ENCODE results near the gene ANTXR1. TPM values are rescaled to one million over a fixed set of nuclear protein-coding genes. Genes with fewer than 3 reads are reported as not detected.

The ANTXR1 gene
- total and polyA plus RNA-seq, 11 donors: 5.8 to 75.2 (median 23.3) TPM

GRCh38 chr2:69104261-69104660 is 91.3 kb downstream of the ANTXR1 start:
- ATAC-seq (no peak), DNase-seq (no peak)
- TF ChIP-seq POLR2A (IDR thresholded peaks at IDR 0.05): no peak
- no peak for TF ChIP-seq CTCF (IDR thresholded peaks at IDR 0.05)
- no peaks in the 10 kb centered on the region for H3K9me3 ChIP-seq
- H3K36me3 ChIP-seq: peaks cover 0 to 46% (median 5%) of the 10 kb centered on the region in 9 donors
- no peak overlapping the region for H3K4me3 ChIP-seq
- 55 to 63% (median 59%) methylated on average over 3 of the region's 3 CpGs for WGBS, 4 donors
- H3K4me1 ChIP-seq: peaks cover 0 to 16% (median 0%) of the 10 kb centered on the region in 12 donors
- intact Hi-C loops (cut with DNase I): no loop called here
- peak overlapping the region in 2 of 12 donors; percentile 8 to 38 for H3K27ac ChIP-seq
- H3K27me3 ChIP-seq: no peaks in the 10 kb centered on the region

GRCh38 chr2:69109255-69109654 is 96.3 kb downstream of the ANTXR1 start:
- intact Hi-C loops (cut with DNase I): no loop called here
- peak overlapping the region in 1 of 12 donors; percentile 22 for H3K27ac ChIP-seq
- no peaks in the 10 kb centered on the region for H3K27me3 ChIP-seq
- peaks cover 0 to 10% (median 0%) of the 10 kb centered on the region in 12 donors for H3K4me1 ChIP-seq
- DNase-seq: no peak
- peaks cover 0 to 24% (median 0%) of the 10 kb centered on the region in 9 donors for H3K36me3 ChIP-seq
- no peaks in the 10 kb centered on the region for H3K9me3 ChIP-seq
- 79 to 85% (median 82%) methylated on average over 4 of the region's 4 CpGs for WGBS, 4 donors
- TF ChIP-seq POLR2A (IDR thresholded peaks at IDR 0.05): no peak
- no peak overlapping the region for H3K4me3 ChIP-seq
- ATAC-seq: no peak

GRCh38 chr2:69111076-69111475 is 98.1 kb downstream of the ANTXR1 start:
- 43 to 76% (median 68%) methylated on average over 1 of the region's 1 CpG for WGBS, 4 donors
- H3K9me3 ChIP-seq: no peaks in the 10 kb centered on the region
- intact Hi-C loops (cut with DNase I): no loop called here
- no peaks in the 10 kb centered on the region for H3K27me3 ChIP-seq
- DNase-seq: no peak
- peaks cover 0 to 6% (median 0%) of the 10 kb centered on the region in 12 donors for H3K4me1 ChIP-seq
- peaks cover 0 to 6% (median 0%) of the 10 kb centered on the region in 9 donors for H3K36me3 ChIP-seq
- H3K27ac ChIP-seq: no peak overlapping the region
- H3K4me3 ChIP-seq: no peak overlapping the region
- TF ChIP-seq CTCF (IDR thresholded peaks at IDR 0.05) (no peak), POLR2A (IDR thresholded peaks at IDR 0.05) (no peak)
- no peak for ATAC-seq

GRCh38 chr2:69113627-69114026 is 100.6 kb downstream of the ANTXR1 start:
- DNase-seq (no peak), ATAC-seq (no peak)
- no peaks in the 10 kb centered on the region for H3K27me3 ChIP-seq
- peaks cover 0 to 20% (median 2%) of the 10 kb centered on the region in 12 donors for H3K4me1 ChIP-seq
- no peaks in the 10 kb centered on the region for H3K9me3 ChIP-seq
- H3K27ac ChIP-seq: no peak overlapping the region
- 85 to 90% (median 87%) methylated on average over 3 of the region's 3 CpGs for WGBS, 4 donors
- no peak for TF ChIP-seq CTCF (IDR thresholded peaks at IDR 0.05)
- no peaks in the 10 kb centered on the region for H3K36me3 ChIP-seq
- intact Hi-C loops (cut with DNase I): no loop called here
- H3K4me3 ChIP-seq: no peak overlapping the region

- Histone ChIP-seq H3K27me3 (no peaks in the 10 kb centered on the region), H3K9me3 (no peaks in the 10 kb centered on the region), H3K36me3 (no peaks in the 10 kb centered on the region), H3K4me3 (no peak overlapping the region), H3K27ac (no peak overlapping the region), H3K4me1 (peaks cover 0 to 28% (median 2%) of the 10 kb centered on the region in 12 donors)
- DNase-seq (no peak), ATAC-seq (no peak)
- no peak for TF ChIP-seq POLR2A (IDR thresholded peaks at IDR 0.05)
- TF ChIP-seq CTCF (IDR thresholded peaks at IDR 0.05): no peak
- 50 to 95% (median 83%) methylated on average over 1 of the region's 1 CpG for WGBS, 4 donors
- intact Hi-C loops (cut with DNase I): no loop called here
Observed at GRCh38 chr2:69114534-69114933, 101.6 kb downstream of the ANTXR1 start.
